GM12878 (cell line): ENCODE results near the gene PRKG1. TPM values are rescaled to one million over a fixed set of nuclear protein-coding genes. Genes with fewer than 3 reads are reported as not detected.

ENCODE experiments used
- ATAC-seq: fragments of 200-7000 bp; cut with Tn5 transposase; 3 replicates; pipeline ENCODE4 v1.9.1; 2020; ENCODE audit warnings: mild to moderate bottlenecking, moderate library complexity
- BruUV-seq: library from RNA; stranded (reverse); fragments of 400-500 nt; replicated peaks from 2 replicates; lab custom pipeline; 2021; lab: Mats Ljungman, UMichigan
- CTCF ChIA-PET: fragments of 300-600 bp; sonication (Branson Sonifier 250); formaldehyde crosslinking; extraction: SDS; loops from one replicate; lab custom pipeline; 2021; ENCODE audit warnings: inconsistent platforms; lab: Yijun Ruan, JAX
- POLR2A ChIA-PET: fragments of 350-600 bp; formaldehyde crosslinking; extraction: SDS; loops from one replicate; lab custom pipeline; 2021; ENCODE audit warnings: inconsistent platforms; lab: Charles Lee
- RAD21 ChIA-PET: fragments of 300-600 bp; sonication (Branson Sonifier 250); formaldehyde crosslinking; loops from one replicate; lab custom pipeline; 2023; ENCODE audit warnings: antibody characterized with exemption; ENCODE audit not compliant: unreplicated experiment; lab: Charles Lee
- SMC1A ChIA-PET: fragments of 300-600 bp; sonication (Branson Sonifier 250); formaldehyde crosslinking; loops from one replicate; lab custom pipeline; 2023; ENCODE audit not compliant: unreplicated experiment, uncharacterized antibody; lab: Charles Lee
- DNase-seq: peaks from one replicate; pipeline ENCODE4 v3.0.0-alpha.2; 2011; ENCODE audit warnings: low read depth, low spot score
- FAIRE-seq: peaks from 3 replicates; lab custom pipeline; 2011; peaks lifted over from hg19 to GRCh38; lab: Jason Lieb, UNC
- H2AFZ ChIP-seq: 2 replicates; pipeline ENCODE4 v1.6.0; 2011; ENCODE audit warnings: low read depth, low read length, control low read depth; ENCODE audit not compliant: control insufficient read depth
- H3K27ac ChIP-seq: 2 replicates; pipeline ENCODE4 v1.5.1; 2011; ENCODE audit warnings: control low read depth; ENCODE audit not compliant: control insufficient read depth, insufficient read depth
- H3K27me3 ChIP-seq, 2 experiments: replicated peaks in 1 of 2; 2 replicates each; pipeline versions ENCODE4 v1.6.0 to v1.6.1; 2011; ENCODE audit warnings: low read length in 1 of 2; ENCODE audit not compliant: control insufficient read depth in 2 of 2, insufficient read depth in 2 of 2
- H3K36me3 ChIP-seq, 2 experiments: 2 replicates each; pipeline ENCODE4 v1.5.1; 2011; ENCODE audit warnings: low read length in 1 of 2; ENCODE audit not compliant: control insufficient read depth in 2 of 2, insufficient read depth in 2 of 2
- H3K4me1 ChIP-seq: 2 replicates; pipeline ENCODE4 v1.6.1; 2011; ENCODE audit warnings: mild to moderate bottlenecking, low read length, moderate library complexity, mixed read lengths; ENCODE audit not compliant: control insufficient read depth, insufficient read depth
- H3K4me2 ChIP-seq: 2 replicates; pipeline ENCODE4 v1.6.0; 2011; ENCODE audit warnings: control low read depth; ENCODE audit not compliant: control insufficient read depth, insufficient read depth
- H3K4me3 ChIP-seq: fragments of 200-600 bp; sonication (generic); 2 replicates; pipeline ENCODE4 v1.5.1; 2016
- H3K79me2 ChIP-seq: 2 replicates; pipeline ENCODE4 v1.6.0; 2011; ENCODE audit warnings: low read length; ENCODE audit not compliant: control insufficient read depth, insufficient read depth
- H3K9ac ChIP-seq: 2 replicates; pipeline ENCODE4 v1.8.0; 2011; ENCODE audit warnings: low read length, control low read depth, mixed read lengths; ENCODE audit not compliant: control insufficient read depth, insufficient read depth
- H3K9me3 ChIP-seq: replicated peaks from 3 replicates; pipeline ENCODE4 v1.5.1; 2011; ENCODE audit warnings: mild to moderate bottlenecking, low read length; ENCODE audit not compliant: control insufficient read depth, insufficient read depth
- H4K20me1 ChIP-seq: 2 replicates; pipeline ENCODE4 v1.6.0; 2011; ENCODE audit not compliant: control insufficient read depth, insufficient read depth
- BHLHE40 ChIP-seq, 2 experiments: fragments of 450-650 bp in 1 of 2; IDR thresholded peaks; 2 replicates each; pipeline ENCODE4 v1.6.1; 2011 to 2017; ENCODE audit warnings: low read depth in 2 of 2, borderline replicate concordance in 1 of 2, improper control_type of control experiment in 1 of 2, low read length in 1 of 2, mild to moderate bottlenecking in 1 of 2
- E2F8 ChIP-seq: fragments of 450-650 bp; IDR thresholded peaks from 2 replicates; pipeline ENCODE4 v1.6.1; 2018; ENCODE audit warnings: mild to moderate bottlenecking, low read depth, moderate library complexity; ENCODE audit not compliant: partially characterized antibody
- HCFC1 ChIP-seq: fragments of 150-350 bp; IDR thresholded peaks from 2 replicates; pipeline ENCODE4 v1.6.1; 2014; ENCODE audit warnings: low read length
- NR2C1 ChIP-seq: fragments of 450-650 bp; IDR thresholded peaks from 2 replicates; pipeline ENCODE4 v1.6.1; 2017; ENCODE audit warnings: antibody characterized with exemption, mild to moderate bottlenecking, moderate library complexity
- PML ChIP-seq: IDR thresholded peaks from 2 replicates; pipeline ENCODE4 v1.6.1; 2012; ENCODE audit warnings: low read length, inconsistent platforms
- SRF ChIP-seq, 2 experiments: IDR thresholded peaks; 2 replicates each; pipeline ENCODE4 v1.6.1; 2011; ENCODE audit warnings: low read depth in 2 of 2, low read length in 2 of 2, mild to moderate bottlenecking in 1 of 2, moderate library complexity in 1 of 2
- TCF7 ChIP-seq: IDR thresholded peaks from 2 replicates; pipeline ENCODE4 v1.6.1; 2014; ENCODE audit warnings: antibody characterized with exemption, borderline replicate concordance
- WGBS: methylation state at CpG from one replicate; pipeline ENCODE4 v1.1.6; 2016; ENCODE audit warnings: low lambda C conversion rate; ENCODE audit not compliant: insufficient replicate concordance, insufficient coverage; ENCODE audit errors: missing lambda C conversion rate; 5-methylcytosine and 5-hydroxymethylcytosine counted together
- in situ Hi-C: fragments of 300-500 bp; cut with MboI; formaldehyde crosslinking; loops from 9 replicates; pipeline ENCODE4 v1.14.3; 2018; ENCODE audit warnings: mixed read lengths
- intact Hi-C: fragments of 100-400 bp; cut with micrococcal nuclease; formaldehyde crosslinking; loops from one replicate; pipeline ENCODE4 v1.14.2; 2022; ENCODE audit not compliant: unreplicated experiment
- polyA plus RNA-seq, 11 experiments: library from polyadenylated mRNA; depleted of rRNA in 4 of 11; unstranded in 6 of 11; stranded (reverse) in 5 of 11; fragments of >200 nt; fragmentation: Nextera tagmentation in 4 of 11; fragmentation: Illumina TruSeq in 1 of 11; extraction: Ambion mirVana in 4 of 11; extraction: Trizol in 1 of 11; gene quantifications; 1 replicate in 1 of 11; 2 replicates in 10 of 11; pipeline versions ENCODE4 v1.2.1 to v1.2.3, GENCODE V29; 2011 to 2016; ENCODE audit warnings: inconsistent platforms in 2 of 11, missing spikeins in 2 of 11, low read depth in 1 of 11
- total RNA-seq, 4 experiments: library from RNA; depleted of rRNA in 3 of 4; stranded (reverse); fragments of >200 nt in 3 of 4; fragmentation: Illumina TruSeq in 1 of 4; extraction: Trizol in 1 of 4; gene quantifications; 2 replicates each; pipeline versions ENCODE4 v1.2.1 to v1.2.3, GENCODE V29; 2013 to 2021
- TF ChIP-seq, protein P1 (sequence below): IDR thresholded peaks from 2 replicates; pipeline ENCODE4 v1.6.1; 2011; ENCODE audit warnings: low read depth, mild to moderate bottlenecking, low read length, moderate library complexity, borderline replicate concordance; ENCODE audit errors: extremely low read depth
- TF ChIP-seq, protein P2 (sequence below): fragments of 150-350 bp; IDR thresholded peaks from 2 replicates; pipeline ENCODE4 v1.6.1; 2014; ENCODE audit warnings: mild to moderate bottlenecking, low read depth, low read length

PRKG1 gene
- total and polyA plus RNA-seq, 10 of the 15 experiments (the other 5 are each of a cell fraction or from before 2014, with no cell fraction given) = 0.04 to 0.05 TPM; not detected in 8

DNA sequence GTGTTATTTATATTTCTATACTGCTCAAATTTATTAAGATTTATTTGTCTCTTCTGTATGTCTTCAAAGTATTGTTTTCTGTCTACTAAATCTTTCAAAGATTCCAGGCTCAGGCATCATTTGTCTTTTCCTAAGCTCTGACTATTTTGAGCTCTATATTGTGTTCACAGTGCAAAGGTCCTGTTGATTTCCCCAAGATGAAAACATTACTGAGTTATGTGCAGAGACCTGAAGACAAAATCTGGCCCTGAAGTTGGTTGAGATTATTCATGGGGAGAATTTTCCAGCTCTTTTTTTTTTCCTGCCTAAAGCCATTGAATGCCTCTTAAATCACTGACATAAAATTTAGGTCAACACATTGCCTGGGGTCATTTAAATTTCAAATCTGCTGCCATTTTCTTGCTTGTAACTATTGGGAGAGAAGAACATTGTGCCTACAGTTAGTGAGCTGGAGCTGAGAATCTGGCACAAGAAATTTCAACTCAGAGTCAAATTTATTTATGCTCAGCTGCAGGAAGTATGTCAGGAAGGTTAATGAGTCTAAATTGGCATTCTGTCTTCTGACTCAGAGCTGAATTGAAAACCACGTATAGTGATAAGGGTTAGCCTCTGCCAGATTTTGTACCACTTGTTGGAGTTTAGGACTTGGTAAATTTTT is 593.5 kb downstream of the PRKG1 start:
- no peak overlapping the region for H2AFZ ChIP-seq
- no peaks in the 10 kb centered on the region for H3K9me3 ChIP-seq
- no peaks in the 10 kb centered on the region for H3K27me3 ChIP-seq
- ChIA-PET CTCF (interaction anchor here (1.0 kb wide), 1 partner anchor 14 kb away, joined by 3 read pairs; no protein-coding TSS in a partner anchor), POLR2A (no interaction called here), SMC1A (interaction anchor here (1.1 to 1.6 kb wide), 2 partner anchors 9 to 14 kb away, joined by 3 read pairs; no protein-coding TSS in a partner anchor), RAD21 (interaction anchor here (0.6 to 1.0 kb wide), 2 partner anchors 146 to 278 kb away, joined by 3 read pairs; no protein-coding TSS in a partner anchor)
- in situ Hi-C loops = no loop called here
- no peak for ATAC-seq
- FAIRE-seq = no peak
- intact Hi-C loops = no loop called here
- no peaks in the 10 kb centered on the region for H3K36me3 ChIP-seq
- H3K27ac ChIP-seq = no peak overlapping the region
- WGBS = 0% methylated on average over 1 of the region's 1 CpG
- no peaks in the 10 kb centered on the region for H3K4me1 ChIP-seq
- BruUV-seq = no TSS peak
- H3K4me3 ChIP-seq = no peak overlapping the region
- H4K20me1 ChIP-seq = no peaks in the 10 kb centered on the region
- DNase-seq = no peak
- no peaks in the 10 kb centered on the region for H3K79me2 ChIP-seq
- H3K4me2 ChIP-seq = no peak overlapping the region
- no peak for TF ChIP-seq PML
- TF ChIP-seq, all 136 proteins: peak for 0
- no peak overlapping the region for H3K9ac ChIP-seq

DNA sequence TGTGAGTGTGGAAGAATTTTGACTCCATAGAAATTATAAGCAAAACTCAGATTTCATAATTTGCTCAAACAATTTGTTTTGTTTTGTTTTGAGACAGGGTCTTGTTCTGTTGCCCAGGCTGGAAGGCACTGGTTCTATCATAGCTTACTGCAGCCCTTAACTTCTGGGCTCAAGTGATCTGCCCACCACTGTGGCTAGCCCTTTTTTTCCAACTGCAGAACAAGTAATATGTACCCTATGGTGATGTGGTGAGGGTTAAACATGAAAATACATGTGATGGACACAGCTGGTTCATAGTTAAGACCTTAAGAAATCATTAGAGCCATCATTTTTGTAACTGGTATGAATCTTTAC is 594.0 kb downstream of the PRKG1 start:
- SMC1A ChIA-PET = interaction anchor here (1.2 to 1.6 kb wide), 2 partner anchors 13 to 96 kb away, joined by 3 read pairs; no protein-coding TSS in a partner anchor
- FAIRE-seq = no peak
- Histone ChIP-seq H3K36me3 (no peaks in the 10 kb centered on the region), H3K9ac (no peak overlapping the region), H3K4me1 (no peaks in the 10 kb centered on the region), H3K27me3 (no peaks in the 10 kb centered on the region), H2AFZ (no peak overlapping the region), H3K79me2 (no peaks in the 10 kb centered on the region), H3K4me2 (no peak overlapping the region), H3K27ac (no peak overlapping the region), H3K9me3 (no peaks in the 10 kb centered on the region), H3K4me3 (no peak overlapping the region), H4K20me1 (no peaks in the 10 kb centered on the region)
- CTCF ChIA-PET = interaction anchor here (1.0 to 1.2 kb wide), 3 partner anchors 14 to 198 kb away, joined by 3 read pairs; no protein-coding TSS in a partner anchor
- in situ Hi-C loops = no loop called here
- RAD21 ChIA-PET = interaction anchor here (0.6 to 1.0 kb wide), 2 partner anchors 147 to 279 kb away, joined by 3 read pairs; no protein-coding TSS in a partner anchor
- POLR2A ChIA-PET = no interaction called here
- intact Hi-C loops = no loop called here
- no TSS peak for BruUV-seq
- no peak for ATAC-seq
- no peak for DNase-seq
- TF ChIP-seq, protein P1, sequence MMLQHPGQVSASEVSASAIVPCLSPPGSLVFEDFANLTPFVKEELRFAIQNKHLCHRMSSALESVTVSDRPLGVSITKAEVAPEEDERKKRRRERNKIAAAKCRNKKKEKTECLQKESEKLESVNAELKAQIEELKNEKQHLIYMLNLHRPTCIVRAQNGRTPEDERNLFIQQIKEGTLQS = no peak
- TF ChIP-seq SRF (IDR thresholded peaks at IDR 0.05; ENCODE audit: low read depth in 2 of 2, low read length in 2 of 2) (no peak), BHLHE40 (IDR thresholded peaks at IDR 0.05; ENCODE audit: borderline replicate concordance in 1 of 2, low read depth in 2 of 2, low read length in 1 of 2) (no peak), HCFC1 (no peak), E2F8 (no peak), TCF7 (no peak), NR2C1 (no peak)
- TF ChIP-seq, protein P2, sequence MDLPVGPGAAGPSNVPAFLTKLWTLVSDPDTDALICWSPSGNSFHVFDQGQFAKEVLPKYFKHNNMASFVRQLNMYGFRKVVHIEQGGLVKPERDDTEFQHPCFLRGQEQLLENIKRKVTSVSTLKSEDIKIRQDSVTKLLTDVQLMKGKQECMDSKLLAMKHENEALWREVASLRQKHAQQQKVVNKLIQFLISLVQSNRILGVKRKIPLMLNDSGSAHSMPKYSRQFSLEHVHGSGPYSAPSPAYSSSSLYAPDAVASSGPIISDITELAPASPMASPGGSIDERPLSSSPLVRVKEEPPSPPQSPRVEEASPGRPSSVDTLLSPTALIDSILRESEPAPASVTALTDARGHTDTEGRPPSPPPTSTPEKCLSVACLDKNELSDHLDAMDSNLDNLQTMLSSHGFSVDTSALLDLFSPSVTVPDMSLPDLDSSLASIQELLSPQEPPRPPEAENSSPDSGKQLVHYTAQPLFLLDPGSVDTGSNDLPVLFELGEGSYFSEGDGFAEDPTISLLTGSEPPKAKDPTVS = no peak
